NK-92 (cell line): Measurements from ENCODE around the gene DCTN3.
"Not testable (repeated sequence)": the region's sequence is repeated elsewhere in the genome, so short reads cannot be mapped to it uniquely, and the experiment has no call there.

Source experiments
- DNase-seq: peaks from one replicate; lab custom pipeline; 2025; ENCODE audit not compliant: unreplicated experiment; lab: John Stamatoyannopoulos, UW

Gene DCTN3

DNA sequence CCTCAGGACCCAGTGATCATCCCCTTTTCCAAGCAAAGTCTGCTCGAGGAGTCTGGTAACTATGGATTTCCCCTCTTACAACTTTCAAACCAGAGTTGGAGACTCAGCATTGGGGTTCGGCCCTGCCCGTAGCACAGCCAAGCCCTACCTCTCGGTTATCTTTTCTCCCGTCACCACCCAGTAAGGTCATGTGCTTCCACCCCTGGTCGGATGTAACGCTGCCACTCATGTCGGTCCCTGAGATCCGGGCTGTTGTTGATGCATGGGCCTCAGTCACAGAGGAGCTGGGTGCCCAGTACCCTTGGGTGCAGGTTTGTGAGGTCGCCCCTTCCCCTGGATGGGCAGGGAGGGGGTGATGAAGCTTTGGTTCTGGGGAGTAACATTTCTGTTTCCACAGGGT is 27.4 kb upstream of the DCTN3 start:
- no peak for DNase-seq

DNA sequence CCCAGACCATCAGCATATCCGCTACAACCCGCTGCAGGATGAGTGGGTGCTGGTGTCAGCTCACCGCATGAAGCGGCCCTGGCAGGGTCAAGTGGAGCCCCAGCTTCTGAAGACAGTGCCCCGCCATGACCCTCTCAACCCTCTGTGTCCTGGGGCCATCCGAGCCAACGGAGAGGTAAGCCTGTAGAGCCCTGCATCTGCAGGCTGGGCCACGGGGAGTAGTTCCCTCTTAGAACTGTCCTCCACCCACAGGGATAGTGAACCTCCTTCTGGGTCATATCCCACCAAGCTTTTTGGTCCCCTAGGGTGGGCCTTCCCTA is 26.7 kb upstream of the DCTN3 start:
- no peak for DNase-seq

DNA sequence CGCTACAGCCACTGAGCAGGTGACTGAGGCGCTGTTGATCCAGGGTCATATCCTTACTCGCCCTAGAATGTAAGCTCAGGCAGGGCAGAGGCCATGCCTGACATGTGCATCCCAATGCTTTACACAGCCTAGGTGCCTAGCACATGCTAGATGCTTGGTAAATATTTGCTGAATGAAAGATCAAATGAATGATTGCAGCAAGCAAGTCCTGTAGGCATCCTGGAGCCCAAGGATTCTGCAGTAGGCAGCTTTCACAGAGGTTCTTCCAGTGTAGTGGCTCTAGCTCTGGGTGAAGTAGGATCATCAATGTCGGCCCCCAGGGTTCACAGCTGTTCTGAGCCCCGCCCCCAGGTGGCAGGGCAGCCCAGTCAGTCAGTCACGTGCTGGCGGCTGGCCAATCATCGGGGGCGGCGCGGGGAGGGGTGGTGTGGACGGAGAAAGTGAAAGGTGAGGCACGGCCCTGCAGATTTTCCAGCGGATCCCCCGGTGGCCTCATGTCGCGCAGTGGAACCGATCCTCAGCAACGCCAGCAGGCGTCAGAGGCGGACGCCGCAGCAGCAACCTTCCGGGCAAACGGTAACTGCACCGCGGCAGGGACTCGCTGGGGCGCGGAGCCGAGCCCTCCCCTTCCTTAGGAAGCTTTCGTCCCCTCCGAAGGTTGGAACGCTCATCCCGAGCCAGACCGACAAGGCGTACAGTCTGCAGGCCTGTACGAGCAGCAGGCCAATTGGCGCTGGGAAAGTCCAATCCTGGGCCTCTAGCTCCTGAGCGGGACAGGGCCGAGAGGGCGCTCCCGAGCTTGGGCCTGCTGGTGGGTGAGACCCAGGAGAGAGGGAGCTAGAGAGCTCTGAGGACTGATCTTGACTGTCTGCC is 26.2 kb upstream of the DCTN3 start, which contains the start of gene GALT:
Gene GALT, plus strand, starts transcription at position 465 of the 873 bp plus-strand sequence. Its CDS starts 30 bp downstream, at position 495.
- peak; percentile 91 for DNase-seq

DNA sequence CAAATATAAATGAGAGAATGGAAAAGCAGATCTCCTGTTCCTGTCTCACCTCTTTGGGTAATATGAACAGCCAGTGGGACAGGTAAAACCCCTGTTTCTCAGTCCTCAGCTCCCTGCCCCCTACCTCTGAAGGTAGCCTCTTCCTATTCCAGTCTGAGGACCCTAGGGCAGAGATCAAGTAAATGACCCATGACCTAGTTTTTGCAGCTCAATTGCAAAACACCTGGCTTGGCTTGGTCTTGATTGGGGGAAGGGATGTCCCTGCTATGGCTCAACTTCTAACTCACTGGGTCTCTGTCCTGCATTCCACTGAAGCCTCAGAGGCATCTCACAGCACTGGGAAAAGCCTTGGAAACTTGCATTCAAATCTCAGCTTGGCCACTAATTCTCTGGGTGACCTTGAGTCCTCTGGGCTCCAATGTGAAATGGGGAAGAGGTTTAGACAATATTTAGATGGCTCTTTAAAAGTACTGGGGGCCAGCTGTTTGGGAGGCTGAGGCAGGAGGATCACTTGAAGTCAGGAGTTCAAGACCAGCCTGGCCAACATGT is 24.5 kb upstream of the DCTN3 start:
- DNase-seq, result no peak

DNA sequence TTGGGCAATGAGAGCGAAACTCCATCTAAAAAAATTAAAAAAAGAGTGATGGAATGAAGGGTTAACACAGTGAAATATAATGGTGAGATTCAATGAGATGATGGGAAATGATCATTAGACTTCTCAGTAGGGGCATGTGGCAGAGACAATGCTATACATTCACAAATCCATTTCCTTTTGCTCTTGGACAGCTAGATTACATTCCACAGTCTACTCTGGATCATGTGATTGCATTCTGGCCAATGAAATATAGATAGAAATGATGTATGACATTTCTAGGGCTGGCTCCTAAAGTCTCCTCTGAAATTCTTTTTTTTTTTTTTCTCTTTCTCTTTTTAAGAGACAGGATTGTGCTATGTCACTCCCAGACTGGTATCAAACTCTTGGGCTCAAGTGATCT is 22.4 kb upstream of the DCTN3 start:
- no peak for DNase-seq

DNA sequence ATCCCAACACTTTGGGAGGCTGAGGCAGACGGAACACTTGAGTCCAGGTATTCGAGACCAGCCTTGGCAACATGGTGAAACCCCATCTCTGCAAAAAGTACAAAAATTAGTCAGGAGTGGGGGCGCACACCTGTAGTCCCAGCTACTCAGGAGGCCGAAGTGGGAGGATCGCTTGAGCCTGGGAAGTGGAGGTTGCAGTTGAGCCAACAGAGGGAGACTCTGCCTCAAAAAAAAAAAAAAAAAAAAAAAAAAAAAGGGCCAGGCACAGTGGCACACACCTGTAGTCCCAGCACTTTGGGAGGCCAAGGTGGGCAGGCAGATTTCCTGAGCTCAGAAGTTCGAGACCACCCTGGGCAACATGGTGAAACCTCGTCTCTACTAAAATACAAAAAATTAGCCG is 19.0 kb upstream of the DCTN3 start:
- not testable (repeated sequence) for DNase-seq

DNA sequence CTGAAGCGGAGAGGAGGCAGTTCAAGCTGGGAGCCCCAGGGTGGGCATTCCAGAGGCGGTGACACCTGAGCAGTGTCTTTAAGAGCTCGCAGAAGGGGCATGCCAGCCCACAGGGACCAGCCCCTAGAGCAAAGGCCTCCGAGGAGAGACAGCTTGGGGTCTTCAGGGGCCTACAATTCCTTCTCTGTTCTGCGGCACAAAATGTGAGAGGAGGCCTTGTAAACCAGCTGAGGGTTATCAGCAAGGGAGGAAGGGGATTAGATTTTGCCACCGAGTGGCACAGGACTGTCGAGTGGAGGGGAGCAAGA is 17.8 kb upstream of the DCTN3 start:
- DNase-seq, result no peak

DNA sequence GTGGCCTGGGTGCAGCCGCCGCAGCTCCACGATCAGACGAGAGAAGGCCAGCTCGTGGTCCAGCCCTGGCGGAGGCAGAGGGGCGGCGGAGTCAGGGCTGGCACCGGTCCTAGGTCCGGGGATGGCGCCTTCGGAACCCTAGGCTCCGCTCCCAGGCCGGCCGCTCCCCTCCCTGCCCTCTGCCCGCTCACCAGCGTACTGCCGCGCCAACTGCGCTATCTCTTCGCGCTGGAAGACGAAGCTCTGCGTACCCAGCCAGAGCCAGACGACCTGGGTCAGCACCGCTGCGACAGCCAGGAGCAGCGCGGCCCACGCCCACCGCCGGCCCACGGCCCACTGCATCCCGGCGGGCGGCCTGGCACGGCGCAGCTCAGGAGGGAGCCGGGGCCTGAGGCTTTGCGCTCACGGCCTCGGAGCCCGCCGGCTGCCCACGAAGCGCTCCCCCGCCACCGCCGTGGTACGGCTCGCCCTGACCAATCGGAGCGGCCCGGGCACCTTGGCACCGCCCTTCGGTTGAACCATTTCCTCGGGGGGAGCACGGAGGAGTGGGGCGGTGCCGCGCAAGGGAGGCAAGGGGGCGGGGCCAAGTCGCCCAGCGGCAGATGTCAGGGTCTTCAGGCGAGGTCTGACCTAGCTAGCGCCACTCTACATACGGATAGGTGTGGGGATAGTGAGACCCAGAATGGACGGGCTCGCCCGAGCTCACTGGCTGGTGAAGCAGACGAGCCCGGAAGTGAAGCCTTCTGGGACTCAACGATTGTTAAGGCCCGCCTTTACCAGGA is 17.3 kb upstream of the DCTN3 start, which contains the start of gene SIGMAR1:
Gene SIGMAR1, minus strand, starts transcription at position 432 of the 782 bp plus-strand sequence. Its CDS starts 90 bp downstream, at position 342.
- peak; percentile 10 for DNase-seq

DNA sequence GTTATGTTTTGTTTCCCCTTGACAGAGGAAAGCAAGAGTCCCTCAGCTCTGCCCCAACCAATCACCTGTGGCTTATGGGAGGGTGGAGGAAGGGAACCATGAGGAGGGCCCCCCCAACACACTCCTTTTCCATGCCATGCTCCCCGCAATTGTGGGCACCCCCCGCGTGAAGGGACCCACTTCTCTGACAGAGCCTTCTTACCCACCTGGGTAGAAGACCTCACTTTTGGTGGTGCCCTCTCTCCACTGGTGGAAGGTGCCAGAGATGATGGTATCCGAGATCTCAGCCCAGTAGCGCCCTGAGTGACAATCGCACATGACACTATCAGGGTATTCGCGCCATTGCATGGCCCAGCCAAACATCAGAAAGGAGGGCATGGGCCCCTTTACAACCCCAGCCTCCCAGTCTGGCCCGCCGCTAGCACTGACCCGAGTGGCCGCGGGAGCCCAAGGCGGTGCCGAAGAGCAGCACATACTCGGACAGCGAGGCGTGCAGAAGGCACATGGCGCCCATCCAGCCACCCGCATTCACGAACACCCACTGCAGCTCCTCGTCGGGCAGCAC is 16.6 kb upstream of the DCTN3 start:
- DNase-seq, result no peak

DNA sequence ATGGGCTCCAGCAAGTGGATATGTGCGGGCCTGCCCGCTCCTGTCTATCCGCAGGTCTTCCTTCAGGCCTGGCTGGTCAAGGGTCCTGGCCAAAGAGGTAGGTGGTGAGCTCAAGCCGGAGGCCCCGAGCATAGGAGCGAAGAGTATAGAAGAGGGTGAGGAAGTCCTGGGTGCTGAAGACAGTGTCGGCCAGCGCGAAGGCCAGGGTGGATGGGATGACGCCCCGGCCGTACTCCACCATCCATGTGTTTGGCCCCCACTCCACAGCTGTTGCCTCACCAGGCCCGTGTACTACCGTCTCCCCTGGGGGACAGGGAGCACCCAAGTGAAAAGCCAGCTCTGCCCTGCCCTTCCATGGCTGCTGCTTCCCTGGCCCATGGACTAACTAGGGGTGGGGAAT is 15.3 kb upstream of the DCTN3 start:
- no peak for DNase-seq

DNA sequence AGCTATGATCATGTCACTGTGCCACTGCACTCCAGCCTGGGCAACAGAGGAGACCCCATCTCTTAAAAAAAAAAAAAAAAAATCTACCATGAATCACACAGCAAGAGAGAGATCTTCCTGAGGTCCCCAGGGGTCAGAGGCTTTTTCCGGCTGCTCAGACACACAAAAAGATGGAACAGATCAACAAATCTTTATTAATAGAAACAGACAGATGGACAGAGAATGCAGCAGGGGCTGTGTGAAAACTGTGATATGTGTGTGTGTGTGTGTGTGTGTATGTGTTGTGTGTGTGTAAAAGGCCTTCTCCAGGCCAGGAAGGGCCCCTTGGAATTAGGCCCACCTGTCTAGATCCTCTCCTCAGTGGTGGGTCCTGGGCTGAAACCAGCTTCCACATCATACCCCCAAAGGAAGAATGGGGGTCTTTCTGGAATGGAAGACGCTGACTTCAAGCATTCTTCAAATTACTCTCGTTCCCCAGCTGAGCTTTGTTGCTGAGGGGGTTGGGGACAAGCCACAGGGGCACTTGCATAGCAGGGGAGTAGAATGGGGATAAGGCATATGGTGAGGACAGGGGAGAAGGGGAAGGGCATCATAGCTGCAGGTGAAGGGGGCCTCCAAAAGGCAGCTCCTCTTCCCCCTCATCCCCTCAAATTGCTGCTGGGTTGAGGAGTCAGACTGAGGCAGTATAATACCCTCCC is 14.4 kb upstream of the DCTN3 start:
- no peak for DNase-seq

DNA sequence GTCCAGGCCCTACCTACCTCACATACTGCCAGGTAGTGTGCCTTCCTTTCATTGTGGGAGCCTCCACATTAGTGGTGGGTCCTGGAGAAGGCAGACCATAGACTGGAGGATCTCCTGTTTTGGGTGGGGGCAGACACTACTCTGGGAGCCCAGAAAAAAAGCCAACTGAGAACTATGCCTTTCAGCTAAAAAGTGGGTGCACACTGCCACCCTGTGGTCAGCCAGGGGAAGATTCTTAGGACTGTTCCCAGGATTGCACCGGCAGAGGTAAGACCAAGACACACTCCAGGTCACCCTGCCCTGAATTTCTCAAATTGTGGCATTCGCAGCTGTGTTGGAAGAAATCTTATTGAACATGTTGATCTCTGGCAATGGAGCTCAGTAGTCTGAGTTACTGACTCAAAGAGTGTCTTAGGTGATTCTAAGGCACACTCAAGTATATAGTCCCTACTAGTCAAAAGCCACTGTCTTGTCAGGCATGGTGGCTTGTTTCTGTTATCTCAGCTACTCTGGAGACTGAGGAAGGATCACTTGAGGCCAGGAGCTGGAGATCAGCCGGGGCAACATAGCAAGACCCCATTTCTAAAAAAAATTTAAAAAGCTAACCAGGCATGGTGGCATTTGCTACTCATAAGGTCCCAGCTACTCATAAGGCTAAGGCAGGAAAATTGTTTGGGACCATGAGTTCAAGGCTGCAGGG is 13.7 kb upstream of the DCTN3 start:
- no peak for DNase-seq

DNA sequence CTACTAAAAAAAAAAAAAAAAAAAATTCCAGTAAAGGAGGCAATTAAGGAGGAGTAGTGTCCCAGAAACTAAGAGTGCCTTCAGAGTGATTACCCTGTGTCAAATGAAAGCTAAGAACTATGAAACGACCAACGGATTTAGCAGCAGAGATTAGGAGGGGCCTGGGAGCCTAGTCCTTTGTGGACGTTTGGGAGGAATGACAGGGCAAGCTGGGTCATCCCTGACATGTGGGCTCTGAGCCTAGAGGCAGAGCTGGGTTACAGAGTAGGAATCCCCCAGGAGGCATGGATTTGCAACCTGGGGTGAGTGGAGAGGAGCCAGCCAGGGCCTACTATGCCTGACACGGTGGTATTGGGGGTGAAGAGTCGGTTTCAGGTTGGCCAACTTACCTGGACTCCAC is 12.9 kb upstream of the DCTN3 start:
- no peak for DNase-seq

DNA sequence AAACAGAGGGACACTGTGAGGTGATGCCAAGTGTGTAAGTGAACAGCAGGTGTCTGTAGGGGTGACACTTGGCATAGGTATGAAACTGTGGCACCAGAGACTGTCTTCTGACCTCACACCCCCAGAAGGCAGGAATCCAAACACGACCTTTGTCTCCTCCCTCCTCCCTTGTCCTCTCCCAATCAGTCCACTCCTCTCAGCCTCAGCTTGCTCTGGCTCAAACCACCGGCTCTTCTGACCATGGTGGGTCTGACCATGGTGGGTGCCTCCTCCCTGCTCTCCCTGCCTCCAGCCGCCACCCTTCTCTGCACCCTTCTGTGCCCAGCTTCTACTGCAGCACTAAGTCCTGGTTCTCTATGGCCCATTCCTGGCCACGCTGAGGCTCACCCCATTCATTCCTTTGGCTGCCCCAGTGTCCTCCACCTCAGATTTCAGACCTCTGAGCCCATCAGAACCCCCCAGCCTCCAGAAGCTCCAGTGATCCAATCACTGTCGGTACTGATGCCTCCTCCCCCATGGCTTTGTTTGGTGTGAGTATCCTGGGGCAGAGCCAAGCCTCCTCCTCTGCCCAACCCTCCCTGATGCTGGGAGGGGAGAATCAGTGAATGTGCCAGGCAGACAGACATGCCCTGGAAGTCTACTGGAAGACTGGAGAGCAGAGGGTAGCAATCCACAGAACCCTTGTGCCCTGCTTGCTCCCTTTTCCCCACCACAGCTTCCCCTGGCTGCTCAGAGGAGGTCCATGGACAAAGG is 10.3 kb upstream of the DCTN3 start:
- no peak for DNase-seq

DNA sequence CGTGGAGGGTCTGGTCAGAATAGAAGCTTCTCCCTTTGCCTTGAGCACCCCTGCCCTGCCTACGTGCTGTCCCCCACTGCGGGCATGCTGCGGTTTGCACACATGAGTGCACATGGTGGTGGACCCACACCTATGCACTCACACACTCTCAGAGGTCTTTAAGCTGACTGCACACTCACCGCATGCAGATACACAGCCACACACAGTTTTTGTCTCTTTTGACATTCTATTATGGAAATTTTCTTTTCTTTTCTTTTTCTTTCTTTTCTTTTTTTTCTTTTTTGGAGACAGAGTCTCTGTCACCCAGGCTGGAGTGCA is 9.2 kb upstream of the DCTN3 start:
- DNase-seq, result no peak

DNA sequence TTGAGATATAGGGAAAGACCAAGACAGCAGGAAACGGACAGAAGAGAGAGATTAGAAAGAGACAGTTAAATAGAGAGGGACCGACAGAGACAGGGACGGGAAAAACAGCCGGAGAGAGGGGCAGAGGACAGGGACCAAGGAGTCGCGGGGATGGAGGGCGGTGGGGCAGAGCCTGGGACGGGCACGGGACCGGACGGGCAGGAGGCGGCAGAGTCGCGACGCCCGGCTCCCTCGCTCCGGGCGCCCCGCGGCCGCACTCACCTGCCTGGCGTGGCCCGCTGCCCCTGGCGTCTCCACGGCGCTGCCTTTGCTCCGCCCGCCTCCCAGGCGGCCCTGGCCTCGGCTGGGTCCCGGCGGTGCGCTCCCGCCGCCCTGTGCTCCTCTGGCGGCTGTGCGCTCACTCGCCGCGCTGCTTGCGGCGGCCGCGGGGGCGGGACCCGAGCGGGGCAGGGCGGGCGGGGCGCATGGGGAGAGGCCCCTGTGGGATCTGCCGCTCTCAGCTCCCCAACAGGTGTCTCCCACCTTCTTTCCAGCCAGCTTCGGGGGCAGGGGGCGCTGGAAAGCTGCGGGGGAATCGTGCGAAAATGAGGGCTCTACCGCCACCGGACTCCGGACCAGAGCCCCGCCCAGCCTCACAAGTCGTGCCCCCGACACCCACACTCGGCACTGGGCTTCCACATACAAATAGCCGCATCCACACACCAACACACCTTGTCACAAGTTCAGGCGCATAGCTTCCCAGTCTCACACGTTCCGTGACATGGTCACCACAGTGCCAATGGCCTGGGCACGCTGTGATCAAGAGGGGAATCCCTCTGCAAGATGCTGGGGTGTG is 8.6 kb upstream of the DCTN3 start, which contains the start of gene ARID3C:
Gene ARID3C, minus strand, starts transcription at position 411 of the 835 bp plus-strand sequence. CDS start 1,052 bp downstream, outside the sequence.
- DNase-seq, result no peak

DNA sequence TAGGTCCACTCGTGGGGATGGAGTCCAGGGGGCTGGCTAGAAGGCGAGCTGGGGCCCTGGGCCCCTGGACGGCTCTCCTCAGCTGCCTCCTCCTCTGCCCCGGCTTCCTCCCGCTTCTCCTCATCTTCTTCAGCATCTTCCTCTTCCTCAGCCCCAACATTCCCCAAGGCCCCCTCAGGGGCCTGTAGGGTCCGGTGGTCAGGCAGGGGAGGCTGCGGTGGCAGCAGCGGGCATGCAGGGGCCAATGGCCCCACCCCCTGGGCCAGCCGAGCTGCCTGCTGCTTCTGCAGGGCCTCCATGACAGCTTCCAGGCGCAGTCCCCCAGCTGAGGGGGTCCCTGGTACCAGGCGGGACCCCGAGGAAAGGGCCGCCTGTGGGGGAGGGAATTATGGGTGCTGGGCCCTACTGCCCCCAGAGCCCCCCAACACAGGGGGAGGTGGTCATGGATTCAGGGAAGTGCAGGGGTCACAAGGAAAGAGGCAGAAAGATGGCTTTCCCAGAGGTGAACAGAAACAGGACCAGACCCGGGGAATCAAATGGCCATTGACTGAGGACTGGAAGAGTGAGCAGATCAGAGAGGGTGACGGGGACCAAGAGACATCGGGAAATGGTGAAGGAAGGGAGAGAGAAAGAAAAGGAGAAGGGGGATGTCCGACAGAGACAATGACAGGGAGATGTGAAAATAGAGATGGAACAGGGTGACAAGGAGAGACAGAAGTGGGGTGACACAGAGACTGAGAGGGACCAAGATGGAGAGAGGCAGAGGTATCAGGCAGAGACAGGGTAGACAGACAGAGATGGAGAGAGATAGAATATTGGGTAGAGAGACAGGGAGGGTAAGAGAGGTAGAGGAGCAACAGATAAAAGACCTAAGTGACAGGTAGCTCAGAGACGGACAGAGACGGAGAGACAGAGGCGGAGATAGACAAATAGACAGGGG is 7.7 kb upstream of the DCTN3 start:
- DNase-seq, result no peak

DNA sequence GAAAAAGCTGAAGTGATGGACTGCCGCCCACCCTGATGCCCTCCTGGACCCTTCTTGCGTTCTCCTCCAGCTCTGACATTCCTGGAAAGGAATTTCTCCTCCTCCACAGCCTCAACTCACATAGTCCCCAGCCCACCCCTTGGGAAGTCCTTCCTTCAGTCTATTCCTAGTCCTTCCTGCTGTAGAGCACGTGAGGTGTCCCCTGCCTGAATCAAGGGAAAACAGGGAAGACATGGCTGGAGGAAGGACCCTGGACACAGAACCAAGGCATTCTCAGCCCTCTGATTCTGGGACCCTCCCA is 4.8 kb upstream of the DCTN3 start:
- DNase-seq, result no peak
